Measurements from ENCODE around the gene RING1. TPM values are rescaled to one million over a fixed set of nuclear protein-coding genes. Genes with fewer than 3 reads are reported as not detected.

Gene RING1
- total RNA-seq, 1 experiment from 2014 or later: 18.5 TPM

DNA sequence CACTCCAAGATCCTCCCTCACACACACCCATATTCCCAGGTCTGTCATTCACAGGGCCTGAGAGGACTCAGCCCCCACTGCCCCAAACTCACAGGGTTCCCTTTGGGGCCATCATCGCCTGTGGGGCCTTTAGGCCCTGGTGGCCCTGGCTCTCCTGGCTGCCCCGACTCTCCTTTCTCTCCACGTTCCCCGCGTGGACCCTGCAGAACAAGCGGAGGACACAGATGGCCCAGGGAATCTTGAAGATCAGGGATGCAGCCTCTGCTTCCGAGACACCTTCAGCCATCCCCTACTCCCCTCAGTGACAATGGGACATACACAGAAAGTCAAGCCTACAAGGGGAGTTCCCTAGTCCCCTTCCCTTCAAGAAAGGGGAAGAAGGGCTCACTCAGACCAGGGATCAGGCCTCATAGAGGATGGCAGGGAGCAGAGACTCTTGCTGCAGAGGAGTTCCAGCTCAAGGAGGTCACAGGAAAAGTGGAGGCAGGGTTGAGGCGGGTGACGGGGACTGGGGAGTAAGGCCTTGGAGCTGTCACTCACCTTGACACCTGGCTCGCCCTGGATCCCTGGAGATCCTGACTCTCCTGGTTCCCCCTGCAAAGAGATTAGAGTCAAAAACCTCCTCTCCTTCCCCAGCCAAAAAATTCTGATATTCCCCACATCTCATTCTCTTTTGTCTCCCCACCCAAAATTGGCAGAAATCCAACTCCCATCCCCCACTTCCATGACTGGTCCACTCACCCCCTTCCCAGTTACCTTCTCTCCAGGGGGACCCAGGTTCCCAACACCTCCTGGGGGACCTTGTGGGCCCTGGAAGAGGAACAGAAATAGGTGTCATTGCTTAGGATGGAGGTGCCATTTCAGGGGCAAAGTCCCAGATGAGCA, 38.8 kb upstream of the RING1 start:
- Histone ChIP-seq H3K4me3 (ENCODE audit: insufficient read depth, low read depth, low read length) (no peak overlapping the region), H3K27me3 (ENCODE audit: control insufficient read depth, insufficient read depth, low read length) (no peaks in the 10 kb centered on the region; the same call in 1 of the 2 replicates), H3K36me3 (replicated peaks; ENCODE audit: control insufficient read depth, insufficient read depth, low read length) (no peaks in the 10 kb centered on the region)
- DNase-seq: peak; percentile 36

DNA sequence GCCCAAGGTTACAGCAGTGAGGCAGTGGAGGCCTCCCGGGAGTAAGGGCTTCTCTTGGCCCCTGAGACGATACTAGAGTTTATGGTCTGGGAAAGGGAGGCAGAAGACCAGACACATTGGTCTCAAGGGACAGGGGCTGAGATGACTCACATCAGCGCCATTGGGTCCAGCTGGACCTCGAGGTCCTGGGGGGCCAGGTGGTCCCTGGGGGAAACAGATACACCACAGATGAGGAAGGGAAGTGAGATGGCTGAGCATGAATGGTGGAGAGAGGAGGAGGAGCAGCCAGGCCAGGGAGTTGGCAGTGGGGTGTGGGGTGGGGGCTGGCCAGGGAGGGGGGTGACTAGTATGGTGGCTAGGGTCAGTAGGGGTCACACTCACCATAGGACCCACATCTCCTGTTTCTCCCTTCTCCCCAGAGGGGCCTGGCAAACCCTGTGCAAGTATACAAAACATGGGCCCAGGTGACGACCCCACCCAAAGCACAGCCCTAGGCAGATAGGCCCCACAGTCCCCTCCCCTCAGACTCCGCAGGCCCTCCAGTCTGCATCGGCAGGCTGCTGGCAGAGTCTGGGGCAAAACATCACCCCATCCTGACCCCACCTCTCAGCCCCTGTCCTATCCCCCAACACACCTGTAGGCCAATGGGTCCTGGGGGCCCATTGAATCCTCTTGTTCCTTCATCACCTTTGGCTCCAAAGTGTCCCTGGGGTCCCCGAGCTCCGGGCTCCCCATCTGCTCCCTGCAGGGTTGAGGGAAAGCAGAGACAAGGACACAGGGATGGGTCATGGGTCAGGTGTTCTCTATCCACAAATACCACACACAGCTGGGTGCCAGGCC, 37.9 kb upstream of the RING1 start:
- peak; percentile 42 for DNase-seq
- Histone ChIP-seq H3K27me3 (ENCODE audit: control insufficient read depth, insufficient read depth, low read length) (no peaks in the 10 kb centered on the region; the same call in 1 of the 2 replicates), H3K36me3 (replicated peaks; ENCODE audit: control insufficient read depth, insufficient read depth, low read length) (no peaks in the 10 kb centered on the region), H3K4me3 (ENCODE audit: insufficient read depth, low read depth, low read length) (no peak overlapping the region)

DNA sequence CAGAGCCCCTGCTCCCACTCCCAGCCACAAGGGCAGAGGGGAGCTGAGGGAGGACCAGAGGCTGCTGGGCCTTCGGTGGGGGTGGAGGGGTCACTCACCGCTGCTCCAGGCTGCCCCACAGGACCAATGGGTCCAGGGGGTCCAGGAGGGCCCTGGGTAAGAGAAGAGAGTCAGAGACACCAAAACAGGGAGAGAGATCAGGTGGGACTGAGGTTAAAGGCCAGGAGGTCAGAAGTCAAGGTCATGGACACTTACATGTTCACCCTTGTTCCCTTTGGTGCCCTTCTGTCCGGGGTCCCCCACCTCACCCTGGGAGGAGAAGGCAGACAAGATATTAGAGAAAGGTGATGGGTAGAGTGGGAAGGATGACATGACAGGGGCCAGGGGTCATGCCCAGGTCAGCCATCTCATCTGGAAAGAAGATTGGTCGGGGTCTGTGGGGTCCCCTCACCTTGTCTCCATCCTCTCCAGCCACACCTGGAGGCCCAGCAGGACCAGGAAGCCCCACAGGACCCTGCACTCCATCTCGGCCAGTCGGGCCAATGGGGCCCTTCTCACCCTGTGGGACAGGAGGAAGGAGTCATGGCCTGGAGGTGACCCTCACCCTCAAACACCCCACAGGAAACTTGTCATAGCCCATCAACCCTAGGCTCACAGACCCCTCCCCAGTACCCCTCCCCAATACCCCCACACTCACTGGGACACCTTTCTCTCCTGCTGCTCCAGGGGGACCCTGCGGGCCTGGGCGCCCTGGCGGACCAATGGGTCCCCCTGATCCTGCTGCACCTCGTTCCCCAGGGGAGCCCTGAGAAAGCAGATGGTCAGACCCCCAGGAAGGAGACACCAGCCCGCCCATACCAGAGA, 37.1 kb upstream of the RING1 start:
- Histone ChIP-seq H3K36me3 (replicated peaks; ENCODE audit: control insufficient read depth, insufficient read depth, low read length) (no peaks in the 10 kb centered on the region), H3K27me3 (ENCODE audit: control insufficient read depth, insufficient read depth, low read length) (peaks cover 2% of the 10 kb centered on the region; the same call in 1 of the 2 replicates), H3K4me3 (ENCODE audit: insufficient read depth, low read depth, low read length) (no peak overlapping the region)
- peak; percentile 62 for DNase-seq

DNA sequence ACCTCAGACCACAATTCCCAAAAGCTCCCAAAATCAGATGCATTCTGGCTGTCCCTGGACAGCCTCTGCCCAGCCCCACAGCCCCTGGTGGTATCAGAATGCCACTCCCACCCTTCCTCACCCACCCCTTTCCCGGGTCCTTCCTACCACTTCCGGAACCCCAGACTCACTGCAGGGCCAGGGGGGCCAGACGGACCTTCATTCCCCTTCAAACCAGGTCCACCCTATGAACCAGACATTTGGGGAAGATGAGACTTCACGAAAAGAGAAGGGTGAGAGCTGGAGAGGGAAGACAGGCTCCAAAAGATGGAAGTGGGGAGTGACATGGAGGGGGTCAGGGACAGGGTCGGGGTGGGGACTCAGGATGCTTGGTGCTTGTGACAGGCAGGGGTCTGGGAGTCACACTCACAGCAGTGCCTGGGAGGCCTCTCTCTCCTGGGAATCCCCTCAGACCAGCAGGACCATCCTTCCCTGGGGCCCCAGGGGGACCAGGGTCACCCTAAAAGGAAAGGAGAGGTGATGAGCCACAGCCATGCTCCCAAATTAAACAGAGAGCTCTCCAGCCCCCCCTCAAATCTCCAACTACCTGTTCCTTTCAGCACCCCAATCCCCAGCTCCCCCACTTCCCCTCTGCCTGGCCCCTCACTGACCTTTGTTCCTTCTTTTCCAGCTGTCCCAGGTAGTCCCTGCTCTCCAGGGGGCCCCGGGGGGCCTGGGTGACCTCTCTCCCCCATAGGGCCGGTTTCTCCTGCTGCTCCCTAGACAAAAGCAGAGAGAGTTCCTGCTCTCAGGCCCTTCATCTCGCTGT, 36.2 kb upstream of the RING1 start:
- H3K27me3 ChIP-seq (ENCODE audit: control insufficient read depth, insufficient read depth, low read length): peaks cover 2% of the 10 kb centered on the region; the same call in 1 of the 2 replicates
- peak; percentile 49 for DNase-seq
- no peak overlapping the region for H3K4me3 ChIP-seq (ENCODE audit: insufficient read depth, low read depth, low read length)

DNA sequence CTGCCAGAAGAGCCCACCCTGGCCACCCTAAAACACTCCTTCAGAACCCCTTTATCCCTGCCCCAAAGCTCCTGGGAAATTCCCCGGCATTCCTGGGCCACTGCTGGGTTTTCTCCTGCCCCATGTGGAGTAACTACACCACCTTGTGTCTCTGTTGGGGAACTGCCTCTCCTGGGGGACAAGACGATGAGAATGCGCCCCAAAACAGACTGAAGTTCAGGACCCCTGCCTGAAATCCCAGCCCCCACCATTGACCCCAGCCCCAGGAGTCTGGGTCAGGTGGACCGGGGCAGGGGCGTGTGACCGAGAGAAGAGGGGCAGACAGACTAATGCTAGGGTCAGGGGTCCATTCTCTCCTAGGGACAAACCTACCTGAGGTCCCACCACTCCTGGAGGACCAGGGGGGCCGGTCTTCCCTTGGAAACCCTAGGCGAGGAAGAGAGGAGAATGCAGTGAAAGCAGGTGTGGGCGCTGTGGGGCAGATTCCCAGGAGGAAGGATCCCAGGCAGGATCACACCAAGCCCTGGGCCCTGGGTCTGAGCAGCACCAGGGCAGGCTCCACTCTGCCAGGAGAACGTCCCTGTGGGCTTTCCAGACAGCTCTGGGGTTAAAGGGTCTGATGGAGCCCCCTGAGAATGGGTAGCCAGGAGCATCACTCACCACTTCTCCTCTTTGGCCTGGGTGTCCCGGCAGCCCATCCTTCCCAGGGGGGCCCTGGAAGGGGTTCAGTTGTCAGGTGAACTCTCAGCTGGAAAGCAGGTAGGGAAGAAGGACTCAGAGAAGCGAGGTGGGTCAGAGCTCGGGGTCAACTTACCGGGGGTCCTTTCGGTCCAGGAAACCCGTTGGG, 35.4 kb upstream of the RING1 start:
- Histone ChIP-seq H3K27me3 (ENCODE audit: control insufficient read depth, insufficient read depth, low read length) (peaks cover 2% of the 10 kb centered on the region; the same call in 1 of the 2 replicates), H3K36me3 (replicated peaks; ENCODE audit: control insufficient read depth, insufficient read depth, low read length) (no peaks in the 10 kb centered on the region), H3K4me3 (ENCODE audit: insufficient read depth, low read depth, low read length) (no peak overlapping the region)
- DNase-seq: peak; percentile 94

More for the DNA sequence above, 36.2 kb upstream of the RING1 start:
- H3K36me3 ChIP-seq (replicated peaks; ENCODE audit: control insufficient read depth, insufficient read depth, low read length): no peaks in the 10 kb centered on the region

DNA sequence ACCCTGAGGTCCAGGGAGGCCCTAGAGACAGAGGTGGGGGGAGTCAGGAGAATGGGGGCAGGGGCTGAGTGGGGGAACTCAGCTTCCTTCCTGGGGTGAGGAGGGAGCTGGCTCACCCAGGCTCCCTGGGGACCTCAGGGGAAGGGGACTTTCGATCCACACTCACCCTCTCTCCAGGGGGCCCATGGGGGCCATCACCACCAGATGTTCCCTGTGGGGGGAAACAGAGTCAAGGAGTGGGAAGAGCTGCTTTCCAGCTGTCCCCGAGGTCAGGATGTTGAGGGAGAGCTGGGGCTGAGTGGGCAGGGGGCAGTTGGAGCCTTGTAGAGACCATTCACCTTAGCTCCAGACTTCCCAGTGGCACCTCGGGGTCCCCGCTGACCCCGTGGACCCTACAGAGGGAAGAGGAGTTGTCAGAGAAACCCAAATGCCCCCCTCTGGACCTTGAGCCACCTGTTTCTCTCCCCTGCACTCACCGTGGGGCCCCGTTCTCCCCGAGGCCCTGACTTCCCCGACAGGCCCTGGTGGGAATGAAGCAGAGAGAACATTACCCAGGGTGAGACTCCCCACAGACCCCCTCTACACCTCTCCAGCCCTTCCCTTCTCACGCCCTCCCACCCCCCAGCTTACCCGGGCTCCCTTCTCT, 34.6 kb upstream of the RING1 start:
- DNase-seq: peak; percentile 46
- Histone ChIP-seq H3K27me3 (ENCODE audit: control insufficient read depth, insufficient read depth, low read length) (peaks cover 2% of the 10 kb centered on the region; the same call in 1 of the 2 replicates), H3K36me3 (replicated peaks; ENCODE audit: control insufficient read depth, insufficient read depth, low read length) (no peaks in the 10 kb centered on the region), H3K4me3 (ENCODE audit: insufficient read depth, low read depth, low read length) (no peak overlapping the region)

DNA sequence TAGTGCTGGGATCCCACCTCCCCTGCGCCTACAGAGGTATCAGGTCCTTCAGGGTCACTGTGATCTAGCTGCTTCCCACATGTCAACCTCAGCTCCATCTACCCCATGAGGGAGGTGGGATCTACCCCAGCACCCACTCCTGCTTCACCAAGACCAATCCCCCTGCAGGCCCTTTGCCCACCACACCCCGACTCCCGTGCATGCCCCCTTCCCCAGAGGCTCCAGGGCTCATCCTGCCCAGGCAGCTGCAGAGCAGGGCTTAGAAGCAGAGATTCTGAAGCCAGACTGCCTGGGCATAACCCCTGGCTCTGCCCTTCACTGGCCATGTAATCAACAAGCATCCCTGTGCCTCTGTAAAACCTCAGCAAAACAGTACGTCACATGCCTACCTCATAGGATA, 33.5 kb upstream of the RING1 start:
- DNase-seq: no peak
- Histone ChIP-seq H3K4me3 (ENCODE audit: insufficient read depth, low read depth, low read length) (no peak overlapping the region), H3K36me3 (replicated peaks; ENCODE audit: control insufficient read depth, insufficient read depth, low read length) (no peaks in the 10 kb centered on the region), H3K27me3 (ENCODE audit: control insufficient read depth, insufficient read depth, low read length) (peaks cover 2% of the 10 kb centered on the region; the same call in 1 of the 2 replicates)

DNA sequence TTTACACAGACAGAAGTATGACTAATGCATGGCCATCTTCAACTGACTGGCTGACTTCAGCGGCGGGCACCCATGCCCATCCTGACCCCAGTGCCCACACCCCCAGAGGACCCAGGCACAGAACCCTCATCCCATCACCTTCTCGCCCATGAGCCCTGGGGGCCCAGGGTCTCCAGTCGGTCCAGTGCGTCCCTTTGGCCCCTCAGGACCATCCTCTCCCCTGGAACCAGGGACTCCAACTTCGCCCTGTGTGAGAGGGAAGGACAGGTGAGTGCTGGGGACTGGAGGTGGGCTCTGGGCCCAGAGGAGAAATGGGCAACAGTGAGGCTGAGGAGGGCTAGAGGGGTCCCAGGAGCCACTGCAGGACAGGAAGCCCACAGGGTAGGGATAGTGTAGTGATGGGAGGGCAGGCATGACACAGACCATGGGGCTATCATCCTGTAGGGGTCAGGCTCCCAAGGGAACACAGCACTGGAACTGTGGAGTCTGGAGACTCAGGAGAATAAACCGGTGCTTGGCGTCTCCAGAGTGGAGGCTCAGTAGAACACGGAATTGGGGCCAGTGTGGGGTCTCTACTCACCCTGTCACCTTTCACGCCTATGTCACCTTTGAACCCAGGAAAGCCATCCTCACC, 32.7 kb upstream of the RING1 start:
- no peak for DNase-seq
- Histone ChIP-seq H3K27me3 (ENCODE audit: control insufficient read depth, insufficient read depth, low read length) (peaks cover 2% of the 10 kb centered on the region; the same call in 1 of the 2 replicates), H3K4me3 (ENCODE audit: insufficient read depth, low read depth, low read length) (no peak overlapping the region), H3K36me3 (replicated peaks; ENCODE audit: control insufficient read depth, insufficient read depth, low read length) (no peaks in the 10 kb centered on the region)

DNA sequence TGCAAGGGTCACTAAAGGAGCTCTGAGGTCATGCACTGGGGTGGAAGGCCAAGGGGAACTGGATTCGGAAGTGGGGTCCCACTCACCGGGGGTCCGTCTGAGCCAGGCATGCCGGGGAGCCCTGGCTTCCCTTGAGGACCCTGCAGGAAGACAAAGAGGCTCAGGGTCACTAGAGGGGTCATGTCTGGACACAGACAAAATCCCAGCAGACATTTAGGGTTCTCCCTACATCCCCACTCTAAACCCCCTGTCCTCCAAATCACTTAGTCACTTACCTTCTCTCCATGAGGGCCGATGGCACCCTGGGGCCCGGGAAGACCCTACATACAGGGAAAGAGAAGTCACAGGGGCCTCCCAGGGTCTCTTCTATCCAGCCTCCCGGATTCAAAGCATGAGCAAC, 31.4 kb upstream of the RING1 start:
- peaks cover 2% of the 10 kb centered on the region; the same call in 1 of the 2 replicates for H3K27me3 ChIP-seq (ENCODE audit: control insufficient read depth, insufficient read depth, low read length)
- no peak overlapping the region for H3K4me3 ChIP-seq (ENCODE audit: insufficient read depth, low read depth, low read length)
- H3K36me3 ChIP-seq (replicated peaks; ENCODE audit: control insufficient read depth, insufficient read depth, low read length): no peaks in the 10 kb centered on the region
- DNase-seq: no peak

DNA sequence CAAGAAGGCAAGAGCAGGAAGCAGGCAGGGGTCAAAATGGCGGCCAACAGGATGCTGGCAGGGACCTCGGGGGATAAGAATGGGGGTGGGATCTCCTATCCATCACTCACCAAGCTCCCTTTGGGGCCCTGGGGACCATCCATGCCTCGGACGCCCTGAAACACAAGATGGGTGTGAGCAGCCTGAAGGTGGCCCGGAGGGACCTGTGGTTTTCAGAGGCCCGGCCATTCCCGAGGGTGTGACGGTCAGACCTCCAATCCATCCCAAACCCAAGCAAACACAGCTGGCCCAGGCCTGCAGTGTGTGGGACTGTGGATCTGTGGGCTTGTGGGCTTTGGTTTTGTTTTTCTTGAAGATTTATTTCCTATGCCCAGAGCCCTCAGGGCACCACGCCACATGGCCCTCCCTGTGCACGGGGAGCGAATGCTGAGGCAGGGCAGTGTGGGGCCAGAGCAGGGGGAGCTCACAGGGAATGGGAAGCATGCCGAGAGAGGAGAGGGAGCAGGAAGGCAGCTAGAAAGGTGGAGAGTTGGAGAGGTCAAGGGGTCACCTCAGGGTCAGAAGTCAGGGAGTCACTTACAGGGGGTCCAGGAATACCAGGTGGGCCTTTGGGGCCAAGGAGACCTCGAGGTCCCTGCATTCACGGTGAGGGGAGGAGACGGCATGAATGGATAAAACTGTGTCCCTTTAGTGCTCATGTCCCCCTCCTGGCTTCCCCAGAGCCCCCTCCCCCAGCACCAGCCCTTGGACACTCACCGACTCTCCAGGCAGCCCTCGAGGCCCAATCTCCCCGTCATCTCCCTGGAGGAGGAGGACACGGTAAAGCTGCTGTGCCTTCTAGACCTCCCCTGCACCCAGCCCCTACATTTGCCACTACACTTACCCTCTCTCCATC, 30.5 kb upstream of the RING1 start:
- Histone ChIP-seq H3K4me3 (ENCODE audit: insufficient read depth, low read depth, low read length) (no peak overlapping the region), H3K27me3 (ENCODE audit: control insufficient read depth, insufficient read depth, low read length) (peaks cover 2% of the 10 kb centered on the region; the same call in 1 of the 2 replicates), H3K36me3 (replicated peaks; ENCODE audit: control insufficient read depth, insufficient read depth, low read length) (no peaks in the 10 kb centered on the region)
- no peak for DNase-seq

DNA sequence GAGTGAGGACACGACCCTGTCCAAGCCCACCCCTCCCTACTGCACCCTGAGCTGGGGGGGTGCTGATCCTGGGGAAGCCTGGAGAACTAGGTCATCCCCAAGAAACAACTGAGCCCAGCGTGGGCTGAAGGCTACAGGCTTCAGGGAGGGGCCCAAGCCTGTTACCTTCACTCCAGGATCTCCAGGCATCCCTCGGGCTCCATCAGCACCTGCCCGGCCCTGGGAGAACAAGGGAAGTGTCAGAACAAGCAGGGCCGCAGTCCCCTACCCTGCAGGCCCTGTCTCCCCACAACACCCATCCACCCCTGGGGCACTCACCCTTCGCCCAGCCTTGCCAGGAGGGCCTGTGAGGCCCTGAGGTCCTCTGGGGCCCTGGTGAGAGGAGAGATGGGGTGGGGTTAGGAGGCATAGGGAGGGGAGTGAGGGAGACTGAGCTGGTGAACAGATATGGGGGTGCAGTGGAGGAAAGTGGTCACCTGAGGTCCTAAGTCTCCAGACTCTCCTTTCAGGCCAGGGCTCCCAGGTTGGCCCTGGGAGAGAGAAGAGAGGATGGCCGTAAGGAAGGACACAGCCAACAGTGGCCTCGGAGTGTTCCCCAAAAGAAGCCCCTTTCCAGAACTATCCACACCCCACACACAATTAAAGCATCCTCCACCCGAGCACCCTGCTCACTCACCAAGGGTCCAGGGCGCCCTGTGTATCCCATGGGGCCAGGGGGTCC, 29.4 kb upstream of the RING1 start:
- Histone ChIP-seq H3K36me3 (replicated peaks; ENCODE audit: control insufficient read depth, insufficient read depth, low read length) (no peaks in the 10 kb centered on the region), H3K4me3 (ENCODE audit: insufficient read depth, low read depth, low read length) (no peak overlapping the region), H3K27me3 (ENCODE audit: control insufficient read depth, insufficient read depth, low read length) (peaks cover 2% of the 10 kb centered on the region; the same call in 1 of the 2 replicates)
- no peak for DNase-seq

Measured in H7 (cell line).